ENCODE data around the gene ZNRF1. TPM values are rescaled to one million over a fixed set of nuclear protein-coding genes. Genes with fewer than 3 reads are reported as not detected.
A peak's percentile ranks its signal among the peaks of the same experiment; 100 is the strongest.

The ZNRF1 gene
- total RNA-seq, 1 experiment from 2014 or later = 10.5 TPM

DNA sequence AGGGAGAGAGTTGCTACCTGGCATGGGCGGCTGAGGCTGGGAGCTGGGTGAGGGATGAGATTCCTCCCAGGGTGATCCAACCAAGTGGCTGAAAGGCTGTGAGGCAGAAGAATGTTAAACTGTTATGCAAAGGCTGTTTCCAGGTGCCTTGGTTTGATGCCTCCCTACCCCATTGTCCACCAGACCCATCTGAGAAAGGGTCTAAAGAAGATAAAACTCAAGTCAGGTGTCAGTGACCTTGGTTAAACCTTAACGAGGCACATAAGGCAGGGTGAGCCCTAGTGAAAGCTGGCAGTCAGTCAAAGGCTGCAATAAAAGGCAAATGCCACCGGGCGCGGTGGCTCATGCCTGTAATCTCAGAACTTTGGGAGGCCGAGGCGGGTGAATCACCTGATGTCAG is 94.0 kb downstream of the ZNRF1 start:
- no TSS peak for BruUV-seq (replicated peaks)
- H3K9me3 Mint-ChIP-seq (ENCODE audit: unreplicated experiment) = no peaks in the 10 kb centered on the region
- no peak for DNase-seq (ENCODE audit: unreplicated experiment)
- no peaks in the 10 kb centered on the region for H3K36me3 Mint-ChIP-seq (ENCODE audit: insufficient read depth, unreplicated experiment)
- no peak overlapping the region for H3K27ac Mint-ChIP-seq (ENCODE audit: low read depth, unreplicated experiment)
- H3K4me1 Mint-ChIP-seq (ENCODE audit: insufficient read depth, unreplicated experiment) = no peaks in the 10 kb centered on the region
- POLR2A ChIA-PET = interaction anchor here (0.6 kb wide), 1 partner anchor 47 kb away, joined by 3 read pairs; no protein-coding TSS in a partner anchor
- CTCF ChIA-PET = no interaction called here
- H3K27me3 Mint-ChIP-seq (ENCODE audit: insufficient read depth, unreplicated experiment) = no peaks in the 10 kb centered on the region
- TF ChIP-seq CTCF (IDR thresholded peaks at IDR 0.05; ENCODE audit: unreplicated experiment) = no peak
- H3K4me3 Mint-ChIP-seq (ENCODE audit: unreplicated experiment) = no peak overlapping the region
- intact Hi-C loops (cut with micrococcal nuclease) = no loop called here

DNA sequence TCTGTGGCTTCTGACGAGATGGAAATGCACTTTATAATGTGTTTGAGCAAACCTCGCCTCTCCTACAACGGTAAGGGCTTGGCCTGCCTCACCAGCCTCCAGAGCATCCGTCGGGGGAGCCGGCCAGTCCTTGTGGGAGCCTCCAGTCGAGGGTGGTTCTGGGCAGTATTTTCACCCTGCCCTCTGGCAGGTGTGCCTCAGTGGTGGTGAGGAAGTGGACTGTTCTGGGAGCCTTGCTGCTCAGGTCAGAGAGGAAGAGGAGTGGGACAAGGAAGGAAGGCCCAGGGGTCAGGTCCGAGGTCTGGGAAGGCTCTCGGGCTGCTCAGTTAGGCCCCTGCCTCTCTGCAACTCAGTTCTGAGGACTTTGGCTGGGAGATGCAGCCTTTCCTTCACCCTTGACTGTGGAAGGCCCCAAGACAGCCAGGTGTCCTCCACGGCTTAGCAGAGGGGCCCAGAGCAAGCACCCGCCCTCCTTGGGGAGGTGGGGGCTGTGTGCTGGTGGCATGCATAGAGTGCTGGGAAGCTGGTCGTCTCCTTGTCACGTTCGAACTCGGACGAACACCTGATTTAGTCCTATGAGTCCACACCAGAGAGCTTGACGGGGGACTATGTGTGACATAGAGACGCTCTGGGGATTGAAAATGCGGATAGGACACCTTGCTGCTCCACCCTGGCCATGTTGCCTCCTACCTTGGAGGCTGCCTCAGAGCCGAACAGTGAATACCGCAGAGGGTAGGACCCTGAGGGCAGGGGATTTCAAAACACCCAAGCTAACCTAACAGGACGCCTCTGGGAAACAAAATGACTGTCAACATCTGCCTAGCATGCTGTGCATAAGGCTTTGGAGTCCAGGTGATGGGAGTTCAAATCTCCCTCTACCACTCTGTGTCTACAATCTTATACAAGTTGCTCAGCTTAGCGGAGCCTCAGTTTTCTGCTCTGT is 95.0 kb downstream of the ZNRF1 start:
- H3K27me3 Mint-ChIP-seq (ENCODE audit: insufficient read depth, unreplicated experiment) = no peaks in the 10 kb centered on the region
- H3K4me1 Mint-ChIP-seq (ENCODE audit: insufficient read depth, unreplicated experiment) = no peaks in the 10 kb centered on the region
- ChIA-PET CTCF (interaction anchor here (1.9 kb wide), 1 partner anchor 15 kb away, joined by 4 read pairs; no protein-coding TSS in a partner anchor), POLR2A (no interaction called here)
- H3K36me3 Mint-ChIP-seq (ENCODE audit: insufficient read depth, unreplicated experiment) = no peaks in the 10 kb centered on the region
- no peak overlapping the region for H3K27ac Mint-ChIP-seq (ENCODE audit: low read depth, unreplicated experiment)
- no peak for DNase-seq (ENCODE audit: unreplicated experiment)
- H3K9me3 Mint-ChIP-seq (ENCODE audit: unreplicated experiment) = no peaks in the 10 kb centered on the region
- intact Hi-C loops (cut with micrococcal nuclease) = no loop called here
- BruUV-seq (replicated peaks) = no TSS peak
- no peak overlapping the region for H3K4me3 Mint-ChIP-seq (ENCODE audit: unreplicated experiment)
- no peak for TF ChIP-seq CTCF (IDR thresholded peaks at IDR 0.05; ENCODE audit: unreplicated experiment)

DNA sequence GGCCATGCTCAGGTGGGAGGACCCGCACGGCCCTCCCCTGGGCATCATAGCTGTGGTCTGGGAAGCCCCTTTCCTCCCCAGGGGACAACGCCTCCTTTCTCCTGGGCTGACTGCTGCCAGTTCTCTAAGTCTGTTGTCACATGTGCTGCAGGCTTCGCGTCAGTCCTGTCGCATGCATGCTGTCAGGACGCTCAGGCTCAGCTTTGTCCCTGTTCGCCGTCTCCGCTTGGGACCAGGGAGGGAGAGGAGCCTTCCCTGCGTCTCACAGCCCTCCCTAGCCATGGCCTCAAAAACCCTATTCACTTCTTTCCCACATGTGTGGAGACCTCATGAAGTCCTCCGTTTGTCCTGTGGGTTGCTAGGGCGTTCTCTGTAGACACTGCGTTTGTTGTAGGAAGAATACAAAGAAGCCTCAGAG is 96.4 kb downstream of the ZNRF1 start:
- CTCF ChIA-PET = interaction anchor here (1.9 kb wide), 1 partner anchor 13 kb away, joined by 4 read pairs; no protein-coding TSS in a partner anchor
- TF ChIP-seq CTCF (IDR thresholded peaks at IDR 0.05; ENCODE audit: unreplicated experiment) = no peak
- H3K27ac Mint-ChIP-seq (ENCODE audit: low read depth, unreplicated experiment) = no peak overlapping the region
- H3K27me3 Mint-ChIP-seq (ENCODE audit: insufficient read depth, unreplicated experiment) = no peaks in the 10 kb centered on the region
- no peaks in the 10 kb centered on the region for H3K36me3 Mint-ChIP-seq (ENCODE audit: insufficient read depth, unreplicated experiment)
- BruUV-seq (replicated peaks) = no TSS peak
- H3K9me3 Mint-ChIP-seq (ENCODE audit: unreplicated experiment) = no peaks in the 10 kb centered on the region
- no peak for DNase-seq (ENCODE audit: unreplicated experiment)
- H3K4me1 Mint-ChIP-seq (ENCODE audit: insufficient read depth, unreplicated experiment) = no peaks in the 10 kb centered on the region
- no peak overlapping the region for H3K4me3 Mint-ChIP-seq (ENCODE audit: unreplicated experiment)
- intact Hi-C loops (cut with micrococcal nuclease) = no loop called here
- POLR2A ChIA-PET = no interaction called here

DNA sequence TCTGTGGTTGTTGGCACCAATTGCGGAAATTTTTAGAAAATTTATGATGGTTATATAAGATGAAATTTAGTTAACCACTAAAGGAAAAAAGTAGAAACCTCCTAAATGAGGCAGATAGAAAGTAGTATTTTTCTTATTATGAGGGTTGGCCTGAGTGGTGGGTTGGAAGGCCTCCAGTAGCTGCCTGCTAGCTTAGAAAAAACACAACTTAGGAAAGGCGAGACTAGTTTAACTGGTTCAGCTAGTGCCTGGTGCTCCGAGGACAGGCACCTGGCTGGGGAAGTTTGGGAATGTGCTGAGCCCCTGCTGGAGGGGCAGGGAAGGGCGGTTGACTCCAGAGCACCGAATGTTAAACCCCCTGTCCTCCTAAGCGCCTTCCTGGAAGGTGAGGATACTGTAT is 97.8 kb downstream of the ZNRF1 start:
- Mint-ChIP-seq H3K4me1 (ENCODE audit: insufficient read depth, unreplicated experiment) (no peaks in the 10 kb centered on the region), H3K36me3 (ENCODE audit: insufficient read depth, unreplicated experiment) (peaks cover 5% of the 10 kb centered on the region), H3K9me3 (ENCODE audit: unreplicated experiment) (no peaks in the 10 kb centered on the region), H3K4me3 (ENCODE audit: unreplicated experiment) (no peak overlapping the region), H3K27ac (ENCODE audit: low read depth, unreplicated experiment) (no peak overlapping the region), H3K27me3 (ENCODE audit: insufficient read depth, unreplicated experiment) (no peaks in the 10 kb centered on the region)
- ChIA-PET POLR2A (no interaction called here), CTCF (interaction anchor here (2.5 kb wide), 1 partner anchor 14 kb away, joined by 13 read pairs; no protein-coding TSS in a partner anchor)
- no peak for DNase-seq (ENCODE audit: unreplicated experiment)
- intact Hi-C loops (cut with micrococcal nuclease) = no loop called here
- no TSS peak for BruUV-seq (replicated peaks)
- TF ChIP-seq CTCF (IDR thresholded peaks at IDR 0.05; ENCODE audit: unreplicated experiment) = peak; percentile 17

Data from MCF 10A (cell line).